K562 (cell line): Measurements from ENCODE around the gene MVK. TPM values are rescaled to one million over a fixed set of nuclear protein-coding genes. Genes with fewer than 3 reads are reported as not detected.

Experiments
- ASH1L ChIP-seq: fragments of 450-650 bp; IDR thresholded peaks from 2 replicates; pipeline ENCODE4 v1.6.1; 2018; ENCODE audit warnings: borderline replicate concordance, mild to moderate bottlenecking, low read depth; ENCODE audit not compliant: partially characterized antibody
- CXXC5 ChIP-seq: fragments of 250-450 bp; sonication (Bioruptor Pico); IDR thresholded peaks from 2 replicates; pipeline ENCODE4 v1.8.0; 2022; ENCODE audit warnings: inconsistent platforms, mild to moderate bottlenecking, moderate library complexity
- E4F1 ChIP-seq: fragments of 250-450 bp; sonication (Bioruptor Pico); IDR thresholded peaks from 2 replicates; pipeline ENCODE4 v1.5.0; 2021; ENCODE audit warnings: mild to moderate bottlenecking, borderline replicate concordance
- GTF2F1 ChIP-seq: IDR thresholded peaks from 2 replicates; pipeline ENCODE4 v1.6.1; 2011; ENCODE audit warnings: low read depth, low read length, improper control_type of control experiment
- MTA3 ChIP-seq: fragments of 450-650 bp; formaldehyde crosslinking; IDR thresholded peaks from 2 replicates; pipeline ENCODE4 v1.6.1; 2017; ENCODE audit warnings: mild to moderate bottlenecking, borderline replicate concordance
- RBM34 ChIP-seq: fragments of 200-400 bp; formaldehyde crosslinking; IDR thresholded peaks from 2 replicates; pipeline ENCODE4 v1.6.1; 2018; ENCODE audit warnings: low read length, borderline replicate concordance; ENCODE audit not compliant: insufficient read depth
- SIN3A ChIP-seq, 2 experiments: fragments of 150-350 bp in 1 of 2; IDR thresholded peaks; 2 replicates each; pipeline ENCODE4 v1.6.1; 2011 to 2016; ENCODE audit warnings: borderline replicate concordance in 2 of 2, low read depth in 2 of 2, low read length in 2 of 2, mild to moderate bottlenecking in 2 of 2, moderate library complexity in 2 of 2; ENCODE audit not compliant: control insufficient read depth in 1 of 2
- STAT6 ChIP-seq: sonication (generic); formaldehyde crosslinking; IDR thresholded peaks from 2 replicates; pipeline ENCODE4 v1.8.1; 2023; ENCODE audit warnings: mild to moderate bottlenecking, missing genetic modification reagents
- ZBTB2 ChIP-seq: fragments of 450-650 bp; IDR thresholded peaks from 2 replicates; pipeline ENCODE4 v1.6.1; 2016; ENCODE audit warnings: antibody characterized with exemption
- ZBTB26 ChIP-seq: fragments of 450-650 bp; formaldehyde crosslinking; IDR thresholded peaks from 2 replicates; pipeline ENCODE4 v1.4.0; 2022; ENCODE audit warnings: missing genetic modification characterization
- ZNF184 ChIP-seq: sonication (generic); formaldehyde crosslinking; IDR thresholded peaks from 2 replicates; pipeline ENCODE4 v1.5.0; 2020; ENCODE audit warnings: missing genetic modification reagents
- ZNF239 ChIP-seq: fragments of 250-450 bp; sonication (Bioruptor Pico); IDR thresholded peaks from 2 replicates; pipeline ENCODE4 v1.4.0; 2020; ENCODE audit warnings: mild to moderate bottlenecking
- ZNF280B ChIP-seq: fragments of 250-450 bp; sonication (Bioruptor Pico); IDR thresholded peaks from 2 replicates; pipeline ENCODE4 v1.5.1; 2021; ENCODE audit warnings: mild to moderate bottlenecking
- polyA plus RNA-seq, 8 experiments: library from polyadenylated mRNA; depleted of rRNA in 4 of 8; stranded (reverse) in 5 of 8; unstranded in 3 of 8; fragments of >200 nt; fragmentation: Nextera tagmentation in 2 of 8; fragmentation: Illumina TruSeq in 1 of 8; extraction: Ambion mirVana in 2 of 8; extraction: Trizol in 1 of 8; gene quantifications; 2 replicates each; pipeline versions ENCODE4 v1.2.1 to v1.2.3, GENCODE V29; 2011 to 2014; ENCODE audit warnings: inconsistent platforms in 1 of 8, missing spikeins in 1 of 8
- total RNA-seq, 7 experiments: library from RNA; depleted of rRNA in 6 of 7; stranded (reverse); fragments of >200 nt in 6 of 7; fragmentation: Illumina TruSeq in 2 of 7; extraction: Trizol in 2 of 7; gene quantifications; 2 replicates each; pipeline versions ENCODE4 v1.2.1 to v1.2.3, GENCODE V29; 2011 to 2021; ENCODE audit warnings: low replicate concordance in 1 of 7

The MVK gene
- total and polyA plus RNA-seq, 9 of the 15 experiments (the other 6 are each of a cell fraction or from before 2014, with no cell fraction given) = 0.41 to 33.6 (median 18.8) TPM

GRCh38 chr12:109597795-109598427 is 24.3 kb downstream of the MVK start (continued):
- peak; percentile 54; the same call in 1 of the 2 replicates for TF ChIP-seq MTA3
- no peak for TF ChIP-seq RBM34
- no peak for TF ChIP-seq ZNF239
- TF ChIP-seq GTF2F1 = no peak
- TF ChIP-seq CXXC5 = no peak
- TF ChIP-seq ZNF184 = no peak
- TF ChIP-seq SIN3A (IDR thresholded peaks at IDR 0.05; ENCODE audit: borderline replicate concordance in 2 of 2, control insufficient read depth in 1 of 2, low read depth in 2 of 2, low read length in 2 of 2) = no peak
- no peak for TF ChIP-seq STAT6 (CRISPR knock-in tag)
- TF ChIP-seq ZBTB2 = no peak
- TF ChIP-seq ZBTB26 (CRISPR knock-in tag) = no peak
- TF ChIP-seq ZNF280B = no peak
- TF ChIP-seq ASH1L = no peak
- TF ChIP-seq E4F1 (CRISPR knock-in tag) = no peak
